Esophagus muscularis mucosa (tissue), 4 donors: ENCODE results near the gene NBEA. TPM values are rescaled to one million over a fixed set of nuclear protein-coding genes. Genes with fewer than 3 reads are reported as not detected.
A peak's percentile ranks its signal among the peaks of the same experiment; 100 is the strongest.

ENCODE experiments used
- DNase-seq: peaks from one replicate; pipeline ENCODE4 v3.0.0-alpha.2; 2017; ENCODE audit errors: extremely low spot score
- H3K27ac ChIP-seq, 4 donors: fragments of 200-600 bp; sonication (generic); replicated peaks in 1 of 4; 1 replicate in 3 of 4; 2 replicates in 1 of 4; pipeline ENCODE4 v1.5.1; 2016 to 2019; ENCODE audit warnings: mild to moderate bottlenecking in 1 of 4
- H3K27me3 ChIP-seq, 4 donors: fragments of 200-600 bp; sonication (generic); one replicate each; pipeline versions ENCODE4 v1.5.1 to v1.6.0; 2016 to 2019
- H3K36me3 ChIP-seq, 4 donors: fragments of 200-600 bp; sonication (generic); one replicate each; pipeline ENCODE4 v1.5.1; 2016 to 2019
- H3K4me1 ChIP-seq, 4 donors: fragments of 200-600 bp; sonication (generic); one replicate each; pipeline ENCODE4 v1.5.1; 2016 to 2019
- H3K4me3 ChIP-seq, 4 donors: fragments of 200-600 bp; sonication (generic); 1 replicate in 2 of 4; 2 replicates in 2 of 4; pipeline ENCODE4 v1.5.1; 2016 to 2019; ENCODE audit warnings: mild to moderate bottlenecking in 4 of 4, moderate library complexity in 1 of 4
- H3K9me3 ChIP-seq, 4 donors: fragments of 200-600 bp; sonication (generic); 1 replicate in 3 of 4; 2 replicates in 1 of 4; pipeline ENCODE4 v1.5.1; 2016 to 2019
- CTCF ChIP-seq, 3 experiments: fragments of 200-600 bp in 2 of 3; fragments of 450-650 bp in 1 of 3; sonication (generic) in 2 of 3; IDR thresholded peaks; one replicate each; pipeline ENCODE4 v1.5.1; 2017 to 2019; ENCODE audit warnings: antibody characterized with exemption in 3 of 3, mild to moderate bottlenecking in 2 of 3, moderate library complexity in 1 of 3
- EP300 ChIP-seq: sonication (generic); formaldehyde crosslinking; IDR thresholded peaks from one replicate; pipeline ENCODE4 v1.6.1; 2017; ENCODE audit warnings: antibody characterized with exemption
- POLR2A ChIP-seq: fragments of 450-650 bp; IDR thresholded peaks from one replicate; pipeline ENCODE4 v1.6.1; 2017; ENCODE audit warnings: antibody characterized with exemption, moderate library complexity, mild to moderate bottlenecking, low read depth
- POLR2AphosphoS5 ChIP-seq, 2 donors: sonication (generic); formaldehyde crosslinking; IDR thresholded peaks; one replicate each; pipeline ENCODE4 v1.6.1; 2017; ENCODE audit warnings: antibody characterized with exemption in 2 of 2
- WGBS: methylation state at CpG from one replicate; pipeline ENCODE4 v1.1.5; 2018; 5-methylcytosine and 5-hydroxymethylcytosine counted together
- intact Hi-C: fragments of 100-400 bp; cut with DNase I; formaldehyde crosslinking; loops from one replicate; pipeline ENCODE4 v1.15.1; 2023
- total RNA-seq, 4 donors: library from RNA; depleted of rRNA; stranded (reverse); fragments of >200 nt; gene quantifications; one replicate each; pipeline versions ENCODE4 v1.1.0 to v1.2.1, GENCODE V29; 2016

The NBEA gene
- total RNA-seq, 4 donors from 2014 or later, result 21.0 to 30.8 (median 25.0) TPM

GRCh38 chr13:35630551-35631275 lies 688.6 kb downstream of the NBEA start:
- TF ChIP-seq CTCF (IDR thresholded peaks at IDR 0.05) (peak; percentile 64 to 74 (median 72)), POLR2AphosphoS5 (IDR thresholded peaks at IDR 0.05) (no peak)
- Histone ChIP-seq H3K4me1 (no peaks in the 10 kb centered on the region), H3K27me3 (no peaks in the 10 kb centered on the region), H3K27ac (no peak overlapping the region), H3K9me3 (no peaks in the 10 kb centered on the region), H3K4me3 (no peak overlapping the region), H3K36me3 (peaks cover 0 to 17% (median 5%) of the 10 kb centered on the region in 4 donors)
- WGBS, result 78% methylated on average over 5 of the region's 5 CpGs
- no peak for DNase-seq
- intact Hi-C loops, result loop anchor here (1.0 to 10.0 kb wide), 3 partner anchors 90 to 324 kb away; no protein-coding TSS in a partner anchor

GRCh38 chr13:35631666-35632065 lies 689.6 kb downstream of the NBEA start:
- no peaks in the 10 kb centered on the region for H3K27me3 ChIP-seq
- no peaks in the 10 kb centered on the region for H3K9me3 ChIP-seq
- H3K4me1 ChIP-seq, result no peaks in the 10 kb centered on the region
- intact Hi-C loops, result loop anchor here (2.0 to 10.0 kb wide), 2 partner anchors 89 to 323 kb away; no protein-coding TSS in a partner anchor
- no peak for DNase-seq
- H3K36me3 ChIP-seq, result peaks cover 0 to 17% (median 5%) of the 10 kb centered on the region in 4 donors
- TF ChIP-seq EP300, result no peak
- no peak for TF ChIP-seq CTCF (IDR thresholded peaks at IDR 0.05)
- no peak for TF ChIP-seq POLR2A
- no peak for TF ChIP-seq POLR2AphosphoS5 (IDR thresholded peaks at IDR 0.05)
- H3K27ac ChIP-seq, result no peak overlapping the region
- no peak overlapping the region for H3K4me3 ChIP-seq

GRCh38 chr13:35643625-35644024 lies 701.6 kb downstream of the NBEA start:
- 72% methylated on average over 3 of the region's 3 CpGs for WGBS
- Histone ChIP-seq H3K27me3 (no peaks in the 10 kb centered on the region), H3K27ac (no peak overlapping the region), H3K4me1 (peaks cover 0 to 9% (median 8%) of the 10 kb centered on the region in 4 donors), H3K9me3 (no peaks in the 10 kb centered on the region), H3K36me3 (peaks cover 0 to 6% (median 0%) of the 10 kb centered on the region in 4 donors), H3K4me3 (no peak overlapping the region)
- no peak for DNase-seq
- TF ChIP-seq CTCF (IDR thresholded peaks at IDR 0.05) (no peak), POLR2AphosphoS5 (IDR thresholded peaks at IDR 0.05) (no peak), POLR2A (no peak), EP300 (no peak)
- intact Hi-C loops, result no loop called here

- peaks cover 0 to 12% (median 11%) of the 10 kb centered on the region in 4 donors for H3K4me1 ChIP-seq
- intact Hi-C loops, result no loop called here
- H3K36me3 ChIP-seq, result peaks cover 0 to 16% (median 8%) of the 10 kb centered on the region in 4 donors
- no peak for DNase-seq
- H3K4me3 ChIP-seq, result no peak overlapping the region
- no peak overlapping the region for H3K27ac ChIP-seq
- no peaks in the 10 kb centered on the region for H3K27me3 ChIP-seq
- H3K9me3 ChIP-seq, result no peaks in the 10 kb centered on the region
- WGBS, result 93% methylated on average over 7 of the region's 7 CpGs
- TF ChIP-seq CTCF (IDR thresholded peaks at IDR 0.05) (no peak), EP300 (no peak), POLR2A (no peak), POLR2AphosphoS5 (IDR thresholded peaks at IDR 0.05) (no peak)
Measured at GRCh38 chr13:35646056-35646774, 704.1 kb downstream of the NBEA start.
